Measurements from ENCODE around the gene MICU1. TPM values are rescaled to one million over a fixed set of nuclear protein-coding genes. Genes with fewer than 3 reads are reported as not detected.

The MICU1 gene
- polyA plus RNA-seq, 1 of the 3 experiments (the other 2 are of a cell fraction), result 24.6 TPM

- peak overlapping the region in 1 of 2 experiments; percentile 99; a peak in 2 of 4 replicates for H3K27ac ChIP-seq (ENCODE audit: low read depth in 2 of 2, low read length in 1 of 2)
These were observed 288.7 kb downstream of the MICU1 start for GRCh38 chr10:72337039-72337629.

DNA sequence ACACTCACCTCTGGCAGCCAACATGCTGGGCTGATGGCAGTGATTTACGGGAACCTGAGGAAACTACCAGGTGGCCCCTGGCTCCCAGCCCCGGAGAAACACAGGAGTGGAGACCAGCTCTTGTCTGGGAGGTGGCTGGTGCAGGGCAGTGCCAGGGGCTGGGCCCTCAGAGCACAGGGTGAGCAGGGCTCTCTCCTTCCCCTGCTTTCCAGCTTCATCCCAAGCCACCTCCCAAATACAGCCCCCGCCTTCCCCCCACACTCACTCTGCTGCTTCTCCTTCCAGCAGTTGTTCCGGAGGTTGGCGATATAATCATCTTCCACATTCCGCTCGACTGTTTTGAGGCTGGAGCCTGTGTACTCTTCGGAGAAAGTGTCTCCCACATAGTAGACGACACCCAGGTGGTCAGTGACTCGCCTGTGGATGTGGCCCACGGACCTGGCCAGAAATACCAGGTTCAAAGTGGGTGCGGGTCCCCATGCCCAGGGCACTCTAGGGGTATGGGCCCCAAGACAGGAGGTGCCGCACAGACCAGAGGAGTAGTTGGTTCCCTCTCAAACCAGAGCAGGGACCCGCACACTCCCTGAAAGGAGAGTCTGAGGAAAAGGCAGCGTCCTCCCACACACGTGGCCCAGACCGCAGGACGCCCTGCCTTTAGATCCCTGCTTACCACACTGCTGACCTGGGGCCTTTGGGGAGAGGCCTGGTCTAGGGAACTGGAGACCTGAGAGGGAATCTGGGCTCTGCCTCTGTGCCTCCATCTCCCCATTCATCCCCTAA, 289.4 kb downstream of the MICU1 start:
- H3K4me1 ChIP-seq (ENCODE audit: control insufficient read depth in 1 of 2, insufficient read depth in 2 of 2, low read depth in 1 of 2, low read length in 1 of 2), result peaks cover 10 to 57% of the 10 kb centered on the region in 2 experiments
- H3K36me3 ChIP-seq (replicated peaks in 1 of 2; ENCODE audit: control insufficient read depth in 1 of 2, insufficient read depth in 2 of 2, low read length in 1 of 2), result peaks cover 30 to 35% of the 10 kb centered on the region in 2 experiments
- H3K9me3 ChIP-seq, result no peaks in the 10 kb centered on the region
- 95% methylated on average over 11 of the region's 18 CpGs for WGBS (ENCODE audit: low lambda C conversion rate)
- peak overlapping the region in 1 of 2 experiments; percentile 99; a peak in 2 of 4 replicates for H3K27ac ChIP-seq (ENCODE audit: low read depth in 2 of 2, low read length in 1 of 2)
- POLR2A ChIA-PET, result interaction anchor here (1.6 to 15.0 kb wide), 2 partner anchors 15 to 61 kb away, joined by 8 to 234 read pairs; partner anchors contain the start of gene DDIT4
- no peaks in the 10 kb centered on the region for H3K79me2 ChIP-seq (ENCODE audit: insufficient read depth)
- H3K9me2 ChIP-seq, result no peaks in the 10 kb centered on the region
- CTCF ChIA-PET, result interaction anchor here (0.7 to 14.0 kb wide), 34 partner anchors 9 to 440 kb away, joined by 3 to 198 read pairs (median 5); partner anchors contain the start of genes ANAPC16, ASCC1, DDIT4 and DNAJB12
- H3K4me3 ChIP-seq (ENCODE audit: low read depth in 2 of 2, low read length in 1 of 2), result no peak overlapping the region
- H3K27me3 ChIP-seq (ENCODE audit: insufficient read depth), result no peaks in the 10 kb centered on the region
- no peak overlapping the region for H3K9ac ChIP-seq
- no peak overlapping the region for H3K4me2 ChIP-seq
- H2AFZ ChIP-seq (ENCODE audit: low read depth), result no peak overlapping the region
- H4K20me1 ChIP-seq (ENCODE audit: insufficient read depth), result no peaks in the 10 kb centered on the region
- DNase-seq, result no peak
- TF ChIP-seq PBX3 (IDR thresholded peaks at IDR 0.05) (no peak), MEF2A (IDR thresholded peaks at IDR 0.05; ENCODE audit: borderline replicate concordance, low read depth) (no peak)
- peaks cover 14% of the 10 kb centered on the region for H3F3A ChIP-seq (replicated peaks; ENCODE audit: insufficient read depth)

More at GRCh38 chr10:72337039-72337629, 288.7 kb downstream of the MICU1 start:
- H3K4me1 ChIP-seq (ENCODE audit: control insufficient read depth in 1 of 2, insufficient read depth in 2 of 2, low read depth in 1 of 2, low read length in 1 of 2), result peaks cover 3 to 51% of the 10 kb centered on the region in 2 experiments
- TF ChIP-seq FOXJ3 (CRISPR knock-in tag; IDR thresholded peaks at IDR 0.05), result no peak
- peak; percentile 93 for TF ChIP-seq RAD21 (IDR thresholded peaks at IDR 0.05; ENCODE audit: low read length)
- no peak for TF ChIP-seq JUND (IDR thresholded peaks at IDR 0.05)
- TF ChIP-seq NFIC (IDR thresholded peaks at IDR 0.05; ENCODE audit: borderline replicate concordance), result peak; percentile 67
- peak; percentile 32 for TF ChIP-seq CHD2 (IDR thresholded peaks at IDR 0.05; ENCODE audit: low read length, partially characterized antibody)
- TF ChIP-seq CTCF (IDR thresholded peaks at IDR 0.05), result peak; percentile 93
- TF ChIP-seq RCOR1 (IDR thresholded peaks at IDR 0.05; ENCODE audit: low read length), result 0 out of 2 replicates have a peak, but pooled peaks have one; percentile 12
- peak; percentile 88 for TF ChIP-seq SMC3 (IDR thresholded peaks at IDR 0.05; ENCODE audit: low read depth, low read length)
- ChIA-PET POLR2A (interaction anchor here (1.6 to 15.0 kb wide), 2 partner anchors 16 to 62 kb away, joined by 8 to 234 read pairs; partner anchors contain the start of gene DDIT4), CTCF (interaction anchor here (0.7 to 14.0 kb wide), 33 partner anchors 9 to 534 kb away, joined by 3 to 198 read pairs (median 4); partner anchors contain the start of genes ANAPC16, ASCC1, DDIT4 and DNAJB12)
- peaks cover 33 to 35% of the 10 kb centered on the region in 2 experiments for H3K36me3 ChIP-seq (replicated peaks in 1 of 2; ENCODE audit: control insufficient read depth in 1 of 2, insufficient read depth in 2 of 2, low read length in 1 of 2)
- no peak overlapping the region for H2AFZ ChIP-seq (ENCODE audit: low read depth)
- 45% methylated on average over 2 of the region's 5 CpGs for WGBS (ENCODE audit: low lambda C conversion rate)
- peaks cover 16% of the 10 kb centered on the region for H3F3A ChIP-seq (replicated peaks; ENCODE audit: insufficient read depth)
- H3K9me2 ChIP-seq, result no peaks in the 10 kb centered on the region
- H3K27me3 ChIP-seq (ENCODE audit: insufficient read depth), result no peaks in the 10 kb centered on the region
- H3K4me2 ChIP-seq, result no peak overlapping the region
- DNase-seq, result peak; percentile 84
- H3K4me3 ChIP-seq (ENCODE audit: low read depth in 2 of 2, low read length in 1 of 2), result no peak overlapping the region; a peak in 1 of 4 replicates
- H4K20me1 ChIP-seq (ENCODE audit: insufficient read depth), result no peaks in the 10 kb centered on the region
- no peaks in the 10 kb centered on the region for H3K9me3 ChIP-seq
- no peaks in the 10 kb centered on the region for H3K79me2 ChIP-seq (ENCODE audit: insufficient read depth)
- no peak overlapping the region for H3K9ac ChIP-seq
